ENCODE data around the gene GRID1. TPM values are rescaled to one million over a fixed set of nuclear protein-coding genes. Genes with fewer than 3 reads are reported as not detected.

Gene GRID1
- polyA plus RNA-seq, 1 experiment: 0.49 TPM

DNA sequence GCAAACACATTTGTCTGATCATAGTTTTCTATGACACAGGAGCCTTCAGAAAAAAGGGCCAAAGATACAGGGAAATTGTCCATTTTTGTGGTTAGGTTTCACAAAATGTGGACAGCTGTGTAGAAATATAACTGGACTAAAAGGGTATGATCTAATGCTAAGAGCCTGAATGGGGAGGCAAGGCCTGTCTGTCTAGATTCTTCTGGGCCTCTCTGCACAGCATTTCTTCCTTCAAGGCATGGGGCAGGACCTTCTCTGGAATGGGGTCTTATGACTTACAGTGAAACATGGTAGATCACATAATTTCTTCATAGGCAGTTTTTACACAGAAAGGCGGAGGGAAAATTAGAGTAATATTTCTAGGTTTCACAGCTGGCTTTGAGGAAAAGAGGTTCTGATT is 795.7 kb downstream of the GRID1 start:
- no peak for DNase-seq (ENCODE audit: low read depth)
- Histone ChIP-seq H3K27me3 (ENCODE audit: control insufficient read depth, insufficient read depth, low read length) (no peaks in the 10 kb centered on the region), H3K36me3 (ENCODE audit: control insufficient read depth, insufficient read depth, low read length) (no peaks in the 10 kb centered on the region), H3K4me3 (ENCODE audit: low read depth, low read length) (no peak overlapping the region)
- ChIA-PET CTCF (no interaction called here), POLR2A (no interaction called here)
- TF ChIP-seq, protein P1, sequence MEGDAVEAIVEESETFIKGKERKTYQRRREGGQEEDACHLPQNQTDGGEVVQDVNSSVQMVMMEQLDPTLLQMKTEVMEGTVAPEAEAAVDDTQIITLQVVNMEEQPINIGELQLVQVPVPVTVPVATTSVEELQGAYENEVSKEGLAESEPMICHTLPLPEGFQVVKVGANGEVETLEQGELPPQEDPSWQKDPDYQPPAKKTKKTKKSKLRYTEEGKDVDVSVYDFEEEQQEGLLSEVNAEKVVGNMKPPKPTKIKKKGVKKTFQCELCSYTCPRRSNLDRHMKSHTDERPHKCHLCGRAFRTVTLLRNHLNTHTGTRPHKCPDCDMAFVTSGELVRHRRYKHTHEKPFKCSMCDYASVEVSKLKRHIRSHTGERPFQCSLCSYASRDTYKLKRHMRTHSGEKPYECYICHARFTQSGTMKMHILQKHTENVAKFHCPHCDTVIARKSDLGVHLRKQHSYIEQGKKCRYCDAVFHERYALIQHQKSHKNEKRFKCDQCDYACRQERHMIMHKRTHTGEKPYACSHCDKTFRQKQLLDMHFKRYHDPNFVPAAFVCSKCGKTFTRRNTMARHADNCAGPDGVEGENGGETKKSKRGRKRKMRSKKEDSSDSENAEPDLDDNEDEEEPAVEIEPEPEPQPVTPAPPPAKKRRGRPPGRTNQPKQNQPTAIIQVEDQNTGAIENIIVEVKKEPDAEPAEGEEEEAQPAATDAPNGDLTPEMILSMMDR (IDR thresholded peaks at IDR 0.05; ENCODE audit: insufficient read depth, low read depth, low read length): no peak

DNA sequence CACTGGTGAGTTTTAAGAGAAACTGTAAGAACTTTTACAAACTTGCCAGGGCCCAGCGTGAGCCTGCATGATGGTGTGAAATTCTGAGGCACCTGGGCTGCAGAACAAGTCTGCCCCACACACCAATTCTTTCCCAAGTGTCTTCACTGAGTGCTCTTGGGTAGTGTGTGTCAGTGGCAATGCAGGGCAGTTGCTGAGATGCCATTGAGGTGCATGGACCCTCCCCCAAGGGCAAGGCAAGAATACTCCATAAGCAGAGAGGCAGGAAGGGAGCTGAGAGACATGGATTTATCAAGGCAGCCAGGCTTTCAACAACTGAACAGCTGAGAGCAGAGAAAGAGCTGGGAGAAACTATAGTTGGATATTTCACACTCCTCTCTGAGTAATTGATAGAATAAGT is 801.2 kb downstream of the GRID1 start:
- H3K27me3 ChIP-seq (ENCODE audit: control insufficient read depth, insufficient read depth, low read length): no peaks in the 10 kb centered on the region
- no peaks in the 10 kb centered on the region for H3K36me3 ChIP-seq (ENCODE audit: control insufficient read depth, insufficient read depth, low read length)
- H3K4me3 ChIP-seq (ENCODE audit: low read depth, low read length): no peak overlapping the region
- TF ChIP-seq, protein P1 (IDR thresholded peaks at IDR 0.05; ENCODE audit: insufficient read depth, low read depth, low read length): no peak
- no peak for DNase-seq (ENCODE audit: low read depth)
- ChIA-PET POLR2A (no interaction called here), CTCF (no interaction called here)

DNA sequence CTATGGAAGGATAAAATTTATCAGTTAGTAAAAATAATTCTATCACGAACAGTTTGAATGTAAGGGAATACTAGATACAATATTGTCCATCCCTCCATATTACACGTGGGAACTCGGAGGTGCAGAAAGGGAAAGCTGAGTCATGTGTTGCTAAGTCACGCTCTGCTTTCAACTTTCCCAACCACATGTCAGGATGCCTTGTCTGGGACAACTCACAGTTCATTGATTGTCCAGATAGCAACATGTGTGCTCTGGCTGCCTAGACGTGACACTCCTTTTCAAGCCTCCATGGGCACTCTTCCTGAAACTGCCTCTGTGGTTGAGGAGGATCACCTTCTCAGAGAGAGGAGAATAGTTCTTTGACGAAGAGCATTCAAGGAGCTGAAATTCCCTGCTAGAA is 808.1 kb downstream of the GRID1 start:
- Histone ChIP-seq H3K4me3 (ENCODE audit: low read depth, low read length) (no peak overlapping the region), H3K27me3 (ENCODE audit: control insufficient read depth, insufficient read depth, low read length) (no peaks in the 10 kb centered on the region), H3K36me3 (ENCODE audit: control insufficient read depth, insufficient read depth, low read length) (no peaks in the 10 kb centered on the region)
- TF ChIP-seq, protein P1 (IDR thresholded peaks at IDR 0.05; ENCODE audit: insufficient read depth, low read depth, low read length): no peak
- no peak for DNase-seq (ENCODE audit: low read depth)
- ChIA-PET CTCF (no interaction called here), POLR2A (no interaction called here)

DNA sequence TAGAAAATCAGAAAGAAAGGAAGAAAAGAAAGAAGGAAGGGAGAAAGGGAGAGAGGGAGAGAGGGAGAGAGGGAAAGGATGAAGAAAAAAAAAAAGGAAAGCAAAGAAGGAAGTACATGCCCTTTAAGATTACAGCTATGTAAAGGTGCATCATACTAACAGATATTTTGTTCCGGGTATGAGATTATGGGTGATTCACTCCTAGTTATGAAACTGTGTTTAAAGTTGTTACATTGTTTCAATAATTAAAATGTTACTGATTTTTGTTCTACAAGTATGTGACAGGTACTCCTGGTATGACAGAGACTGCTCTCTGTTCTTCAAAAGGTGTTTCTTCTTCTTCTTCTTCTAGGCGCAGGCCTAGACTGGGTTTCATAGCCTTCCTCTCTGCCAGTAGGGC is 808.9 kb downstream of the GRID1 start:
- Histone ChIP-seq H3K36me3 (ENCODE audit: control insufficient read depth, insufficient read depth, low read length) (no peaks in the 10 kb centered on the region), H3K4me3 (ENCODE audit: low read depth, low read length) (no peak overlapping the region), H3K27me3 (ENCODE audit: control insufficient read depth, insufficient read depth, low read length) (no peaks in the 10 kb centered on the region)
- TF ChIP-seq, protein P1 (IDR thresholded peaks at IDR 0.05; ENCODE audit: insufficient read depth, low read depth, low read length): no peak
- POLR2A ChIA-PET: no interaction called here
- CTCF ChIA-PET: no interaction called here
- no peak for DNase-seq (ENCODE audit: low read depth)

DNA sequence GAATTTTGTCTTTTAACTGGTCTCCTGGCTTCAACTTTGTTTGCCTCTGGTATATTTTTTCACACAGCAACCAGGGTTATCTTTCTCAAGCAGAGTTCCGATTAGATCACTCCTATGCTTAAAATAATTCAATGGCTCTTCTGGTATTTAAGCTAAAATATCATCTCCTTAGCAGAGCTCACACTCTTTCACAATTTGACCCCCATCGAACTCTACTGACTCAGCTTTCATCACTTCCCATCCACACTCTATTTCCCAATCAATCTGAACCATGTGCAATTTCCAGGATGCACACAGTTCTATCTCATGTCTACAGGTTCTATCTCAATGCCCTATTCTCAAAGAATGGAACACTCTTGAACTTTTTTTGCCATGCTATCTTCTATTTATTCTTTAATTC is 809.5 kb downstream of the GRID1 start:
- ChIA-PET POLR2A (no interaction called here), CTCF (interaction anchor here (1.5 kb wide), 1 partner anchor 12 kb away, joined by 4 read pairs; no protein-coding TSS in a partner anchor)
- H3K27me3 ChIP-seq (ENCODE audit: control insufficient read depth, insufficient read depth, low read length): no peaks in the 10 kb centered on the region
- H3K4me3 ChIP-seq (ENCODE audit: low read depth, low read length): no peak overlapping the region
- no peaks in the 10 kb centered on the region for H3K36me3 ChIP-seq (ENCODE audit: control insufficient read depth, insufficient read depth, low read length)
- no peak for DNase-seq (ENCODE audit: low read depth)
- TF ChIP-seq, protein P1 (IDR thresholded peaks at IDR 0.05; ENCODE audit: insufficient read depth, low read depth, low read length): no peak

Small RNAs within 50 kb of the gene (small RNA-seq; reads per million reads assigned to genes)
- gene MIR346 (ENCODE audit: insufficient read length, low read depth, low replicate concordance) (not detected), gene RF02271 (ENCODE audit: insufficient read length, low read depth, low replicate concordance) (not detected), gene RN7SKP238 (ENCODE audit: insufficient read length, low read depth, low replicate concordance) (not detected), gene RNA5SP322 (ENCODE audit: insufficient read length, low read depth, low replicate concordance) (not detected)

Other genes with a start within 250 kb of the GRID1 start
- gene WAPL, start 155.0 kb upstream of the GRID1 start, polyA plus RNA-seq (2011; rRNA removed): 8.8 and 15.1 TPM in 2 replicates